ENCODE measurements around the gene GDPD5. TPM values are rescaled to one million over a fixed set of nuclear protein-coding genes. Genes with fewer than 3 reads are reported as not detected.

The GDPD5 gene
- total and polyA plus RNA-seq, 10 of the 15 experiments (the other 5 are each of a cell fraction or from before 2014, with no cell fraction given): 0.10 to 30.0 (median 6.7) TPM

DNA sequence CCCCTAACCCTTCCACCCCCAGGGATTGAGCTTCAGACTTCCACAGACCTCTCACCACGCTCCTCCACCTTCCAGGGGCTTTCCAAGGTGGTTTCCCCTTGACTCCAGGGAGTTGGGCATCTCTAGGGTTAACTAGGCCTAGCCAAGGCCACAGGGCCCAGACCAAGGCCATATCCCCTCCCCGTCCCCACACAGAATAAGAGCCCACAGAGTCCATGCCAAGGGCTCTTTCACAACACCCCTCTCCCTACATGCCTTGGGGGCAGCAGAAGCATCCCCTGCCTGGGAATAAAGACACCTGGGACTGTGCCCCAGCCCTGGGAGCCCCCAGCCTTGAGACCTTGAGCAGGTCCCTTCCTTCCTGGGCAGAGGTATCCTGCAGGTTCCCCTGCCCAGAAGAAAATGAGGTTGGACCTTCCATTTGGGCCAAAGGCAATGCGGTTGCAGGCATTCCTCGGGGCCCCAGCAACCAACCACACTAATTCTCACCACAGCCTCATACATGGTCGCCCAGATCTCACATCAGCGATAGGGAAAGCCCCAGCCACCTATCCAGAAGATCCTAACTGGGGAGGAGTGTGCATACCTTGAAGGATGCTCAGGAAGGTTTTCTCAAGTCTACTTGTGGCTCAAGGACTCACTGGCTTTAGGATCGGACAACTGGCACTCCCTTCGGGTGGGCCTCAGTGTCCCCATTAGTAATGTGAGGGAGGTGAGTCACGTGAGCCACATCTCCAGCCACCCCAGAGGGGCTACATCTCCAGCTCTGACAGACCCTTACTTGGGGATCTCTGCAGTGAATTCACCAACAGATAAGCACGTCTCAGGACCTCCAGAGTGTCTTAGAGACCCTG lies 1.7 kb downstream of the GDPD5 start:
- ChIA-PET SMC1A (ENCODE audit: uncharacterized antibody, unreplicated experiment) (interaction anchor here (1.0 to 3.5 kb wide), 7 partner anchors 8 to 80 kb away, joined by 3 to 14 read pairs (median 9); no protein-coding TSS in a partner anchor), CTCF (interaction anchor here (0.5 to 15.9 kb wide), 9 partner anchors 7 to 197 kb away, joined by 3 to 288 read pairs (median 7); no protein-coding TSS in a partner anchor), RAD21 (ENCODE audit: unreplicated experiment) (interaction anchor here (0.7 to 2.5 kb wide), 4 partner anchors 8 to 79 kb away, joined by 3 to 10 read pairs (median 6); no protein-coding TSS in a partner anchor), POLR2A (interaction anchor here (1.2 kb wide), 1 partner anchor 10 kb away, joined by 3 read pairs; no protein-coding TSS in a partner anchor)
- Histone ChIP-seq H2AFZ (ENCODE audit: control insufficient read depth, low read depth, low read length) (no peak overlapping the region), H3K27ac (ENCODE audit: control insufficient read depth, insufficient read depth) (no peak overlapping the region), H4K20me1 (ENCODE audit: control insufficient read depth, insufficient read depth) (no peaks in the 10 kb centered on the region), H3K36me3 (ENCODE audit: control insufficient read depth in 2 of 2, insufficient read depth in 2 of 2, low read length in 1 of 2) (no peaks in the 10 kb centered on the region), H3K9me3 (replicated peaks; ENCODE audit: control insufficient read depth, insufficient read depth, low read length) (no peaks in the 10 kb centered on the region), H3K4me3 (peak overlapping the region; percentile 80; the same call in 1 of the 2 replicates), H3K4me1 (ENCODE audit: control insufficient read depth, insufficient read depth, low read length) (peaks cover 19% of the 10 kb centered on the region), H3K9ac (ENCODE audit: control insufficient read depth, insufficient read depth, low read length) (no peak overlapping the region), H3K4me2 (ENCODE audit: control insufficient read depth, insufficient read depth) (peak overlapping the region; percentile 91), H3K79me2 (ENCODE audit: control insufficient read depth, insufficient read depth, low read length) (no peaks in the 10 kb centered on the region), H3K27me3 (replicated peaks in 1 of 2; ENCODE audit: control insufficient read depth in 2 of 2, insufficient read depth in 2 of 2, low read length in 1 of 2) (0 out of 4 replicates have a peak, but pooled peaks cover 0 to 3% of the 10 kb centered on the region in 2 experiments)
- FAIRE-seq: no peak
- DNase-seq (ENCODE audit: low read depth, low spot score): no peak
- in situ Hi-C loops (cut with MboI) (no loop called here), intact Hi-C loops (cut with micrococcal nuclease; ENCODE audit: unreplicated experiment) (no loop called here)
- WGBS (ENCODE audit: insufficient coverage, insufficient replicate concordance, low lambda C conversion rate, missing lambda C conversion rate): 45% methylated on average over 10 of the region's 10 CpGs
- TF ChIP-seq KDM1A (IDR thresholded peaks at IDR 0.05; ENCODE audit: borderline replicate concordance): no peak
- TF ChIP-seq BHLHE40 (IDR thresholded peaks at IDR 0.05; ENCODE audit: borderline replicate concordance in 1 of 2, low read depth in 2 of 2, low read length in 1 of 2): peak; percentile 39 to 81; a peak in 3 of 4 replicates
- TF ChIP-seq EZH2 (IDR thresholded peaks at IDR 0.05; ENCODE audit: borderline replicate concordance, control insufficient read depth, low read depth, low read length): no peak
- TF ChIP-seq MEF2B (IDR thresholded peaks at IDR 0.05; ENCODE audit: partially characterized antibody, poor library complexity, severe bottlenecking): peak; percentile 25
- TF ChIP-seq, protein P1, sequence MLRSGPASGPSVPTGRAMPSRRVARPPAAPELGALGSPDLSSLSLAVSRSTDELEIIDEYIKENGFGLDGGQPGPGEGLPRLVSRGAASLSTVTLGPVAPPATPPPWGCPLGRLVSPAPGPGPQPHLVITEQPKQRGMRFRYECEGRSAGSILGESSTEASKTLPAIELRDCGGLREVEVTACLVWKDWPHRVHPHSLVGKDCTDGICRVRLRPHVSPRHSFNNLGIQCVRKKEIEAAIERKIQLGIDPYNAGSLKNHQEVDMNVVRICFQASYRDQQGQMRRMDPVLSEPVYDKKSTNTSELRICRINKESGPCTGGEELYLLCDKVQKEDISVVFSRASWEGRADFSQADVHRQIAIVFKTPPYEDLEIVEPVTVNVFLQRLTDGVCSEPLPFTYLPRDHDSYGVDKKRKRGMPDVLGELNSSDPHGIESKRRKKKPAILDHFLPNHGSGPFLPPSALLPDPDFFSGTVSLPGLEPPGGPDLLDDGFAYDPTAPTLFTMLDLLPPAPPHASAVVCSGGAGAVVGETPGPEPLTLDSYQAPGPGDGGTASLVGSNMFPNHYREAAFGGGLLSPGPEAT (IDR thresholded peaks at IDR 0.05; ENCODE audit: low read depth): peak; percentile 48; the same call in 1 of the 2 replicates
- 0 out of 4 replicates have a peak, but pooled peaks have one; percentile 13 to 20 for TF ChIP-seq IKZF2 (IDR thresholded peaks at IDR 0.05)
- peak; percentile 65 for TF ChIP-seq EED (IDR thresholded peaks at IDR 0.05; ENCODE audit: low read depth)
- peak; percentile 85 for TF ChIP-seq RUNX3 (IDR thresholded peaks at IDR 0.05; ENCODE audit: low read length)
- no peak for TF ChIP-seq HDGF (IDR thresholded peaks at IDR 0.05)
- TF ChIP-seq RELA (IDR thresholded peaks at IDR 0.05; ENCODE audit: borderline replicate concordance, partially characterized antibody): peak; percentile 71
- TF ChIP-seq, protein P2, sequence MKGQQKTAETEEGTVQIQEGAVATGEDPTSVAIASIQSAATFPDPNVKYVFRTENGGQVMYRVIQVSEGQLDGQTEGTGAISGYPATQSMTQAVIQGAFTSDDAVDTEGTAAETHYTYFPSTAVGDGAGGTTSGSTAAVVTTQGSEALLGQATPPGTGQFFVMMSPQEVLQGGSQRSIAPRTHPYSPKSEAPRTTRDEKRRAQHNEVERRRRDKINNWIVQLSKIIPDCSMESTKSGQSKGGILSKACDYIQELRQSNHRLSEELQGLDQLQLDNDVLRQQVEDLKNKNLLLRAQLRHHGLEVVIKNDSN (IDR thresholded peaks at IDR 0.05; ENCODE audit: borderline replicate concordance, extremely low read length, insufficient read depth, low read depth, low read length): peak; percentile 21
- 0 out of 2 replicates have a peak, but pooled peaks have one; percentile 21 for TF ChIP-seq YY1 (IDR thresholded peaks at IDR 0.05; ENCODE audit: low read depth, low read length)
- no peak for TF ChIP-seq SIN3A (IDR thresholded peaks at IDR 0.05; ENCODE audit: low read depth, low read length)
- TF ChIP-seq CBFB (IDR thresholded peaks at IDR 0.05; ENCODE audit: low read depth): peak; percentile 73; the same call in 1 of the 2 replicates
- no TSS peak for BruUV-seq (replicated peaks)
- peak; percentile 39 for ATAC-seq
